ENCODE measurements around the gene CELSR1.

The CELSR1 gene

GRCh38 chr22:46450931-46451561 lies 86.4 kb downstream of the CELSR1 start:
- in situ Hi-C loops (cut with HindIII; ENCODE audit: low sequenced_read_pairs) = no loop called here

- in situ Hi-C loops (cut with HindIII; ENCODE audit: low sequenced_read_pairs) = loop anchor here (25.0 kb wide), 3 partner anchors 112 to 313 kb away; partner anchors contain the start of gene TRMU
These were observed 87.3 kb downstream of the CELSR1 start for GRCh38 chr22:46449974-46450745.

GRCh38 chr22:46449116-46449691 lies 88.2 kb downstream of the CELSR1 start:
- in situ Hi-C loops (cut with HindIII; ENCODE audit: low sequenced_read_pairs) = loop anchor here (25.0 kb wide), 3 partner anchors 112 to 312 kb away; partner anchors contain the start of gene TRMU

- in situ Hi-C loops (cut with HindIII; ENCODE audit: low sequenced_read_pairs) = loop anchor here (25.0 kb wide), 3 partner anchors 111 to 311 kb away; partner anchors contain the start of gene TRMU
These were observed 89.1 kb downstream of the CELSR1 start for GRCh38 chr22:46448333-46448732.

- in situ Hi-C loops (cut with HindIII; ENCODE audit: low sequenced_read_pairs) = loop anchor here (25.0 kb wide), 3 partner anchors 111 to 311 kb away; partner anchors contain the start of gene TRMU
These were observed 89.5 kb downstream of the CELSR1 start for GRCh38 chr22:46447906-46448305.

GRCh38 chr22:46446799-46447198 lies 90.6 kb downstream of the CELSR1 start:
- in situ Hi-C loops (cut with HindIII; ENCODE audit: low sequenced_read_pairs) = loop anchor here (25.0 kb wide), 3 partner anchors 109 to 309 kb away; partner anchors contain the start of gene TRMU

- in situ Hi-C loops (cut with HindIII; ENCODE audit: low sequenced_read_pairs) = loop anchor here (25.0 kb wide), 3 partner anchors 109 to 309 kb away; partner anchors contain the start of gene TRMU
These were observed 91.5 kb downstream of the CELSR1 start for GRCh38 chr22:46445771-46446420.

GRCh38 chr22:46444390-46444854 lies 93.0 kb downstream of the CELSR1 start:
- in situ Hi-C loops (cut with HindIII; ENCODE audit: low sequenced_read_pairs) = loop anchor here (25.0 kb wide), 3 partner anchors 107 to 307 kb away; partner anchors contain the start of gene TRMU

GRCh38 chr22:46443850-46444389 lies 93.5 kb downstream of the CELSR1 start:
- in situ Hi-C loops (cut with HindIII; ENCODE audit: low sequenced_read_pairs) = loop anchor here (25.0 kb wide), 3 partner anchors 107 to 307 kb away; partner anchors contain the start of gene TRMU

GRCh38 chr22:46442217-46442853 lies 95.1 kb downstream of the CELSR1 start:
- in situ Hi-C loops (cut with HindIII; ENCODE audit: low sequenced_read_pairs) = loop anchor here (25.0 kb wide), 3 partner anchors 105 to 305 kb away; partner anchors contain the start of gene TRMU

GRCh38 chr22:46439576-46440465 lies 97.6 kb downstream of the CELSR1 start:
- in situ Hi-C loops (cut with HindIII; ENCODE audit: low sequenced_read_pairs) = loop anchor here (25.0 kb wide), 3 partner anchors 103 to 303 kb away; partner anchors contain the start of gene TRMU

GRCh38 chr22:46439111-46439510 lies 98.3 kb downstream of the CELSR1 start:
- in situ Hi-C loops (cut with HindIII; ENCODE audit: low sequenced_read_pairs) = loop anchor here (25.0 kb wide), 3 partner anchors 102 to 302 kb away; partner anchors contain the start of gene TRMU

- in situ Hi-C loops (cut with HindIII; ENCODE audit: low sequenced_read_pairs) = loop anchor here (25.0 kb wide), 3 partner anchors 101 to 301 kb away; partner anchors contain the start of gene TRMU
These were observed 99.6 kb downstream of the CELSR1 start for GRCh38 chr22:46437671-46438440.

GRCh38 chr22:46436595-46437175 lies 100.7 kb downstream of the CELSR1 start:
- in situ Hi-C loops (cut with HindIII; ENCODE audit: low sequenced_read_pairs) = loop anchor here (25.0 kb wide), 3 partner anchors 99 to 299 kb away; partner anchors contain the start of gene TRMU

GRCh38 chr22:46433318-46433717 lies 104.1 kb downstream of the CELSR1 start:
- in situ Hi-C loops (cut with HindIII; ENCODE audit: low sequenced_read_pairs) = loop anchor here (25.0 kb wide), 3 partner anchors 96 to 296 kb away; partner anchors contain the start of gene TRMU

GRCh38 chr22:46432164-46433068 lies 105.0 kb downstream of the CELSR1 start:
- in situ Hi-C loops (cut with HindIII; ENCODE audit: low sequenced_read_pairs) = loop anchor here (25.0 kb wide), 3 partner anchors 95 to 295 kb away; partner anchors contain the start of gene TRMU

All from DLD1 (cell line).